Measurements from ENCODE around the gene PIGW. TPM values are rescaled to one million over a fixed set of nuclear protein-coding genes. Genes with fewer than 3 reads are reported as not detected.
A peak's percentile ranks its signal among the peaks of the same experiment; 100 is the strongest.

PIGW gene
- total and polyA plus RNA-seq, 2 experiments from 2014 or later = 10.2 to 10.8 TPM

DNA sequence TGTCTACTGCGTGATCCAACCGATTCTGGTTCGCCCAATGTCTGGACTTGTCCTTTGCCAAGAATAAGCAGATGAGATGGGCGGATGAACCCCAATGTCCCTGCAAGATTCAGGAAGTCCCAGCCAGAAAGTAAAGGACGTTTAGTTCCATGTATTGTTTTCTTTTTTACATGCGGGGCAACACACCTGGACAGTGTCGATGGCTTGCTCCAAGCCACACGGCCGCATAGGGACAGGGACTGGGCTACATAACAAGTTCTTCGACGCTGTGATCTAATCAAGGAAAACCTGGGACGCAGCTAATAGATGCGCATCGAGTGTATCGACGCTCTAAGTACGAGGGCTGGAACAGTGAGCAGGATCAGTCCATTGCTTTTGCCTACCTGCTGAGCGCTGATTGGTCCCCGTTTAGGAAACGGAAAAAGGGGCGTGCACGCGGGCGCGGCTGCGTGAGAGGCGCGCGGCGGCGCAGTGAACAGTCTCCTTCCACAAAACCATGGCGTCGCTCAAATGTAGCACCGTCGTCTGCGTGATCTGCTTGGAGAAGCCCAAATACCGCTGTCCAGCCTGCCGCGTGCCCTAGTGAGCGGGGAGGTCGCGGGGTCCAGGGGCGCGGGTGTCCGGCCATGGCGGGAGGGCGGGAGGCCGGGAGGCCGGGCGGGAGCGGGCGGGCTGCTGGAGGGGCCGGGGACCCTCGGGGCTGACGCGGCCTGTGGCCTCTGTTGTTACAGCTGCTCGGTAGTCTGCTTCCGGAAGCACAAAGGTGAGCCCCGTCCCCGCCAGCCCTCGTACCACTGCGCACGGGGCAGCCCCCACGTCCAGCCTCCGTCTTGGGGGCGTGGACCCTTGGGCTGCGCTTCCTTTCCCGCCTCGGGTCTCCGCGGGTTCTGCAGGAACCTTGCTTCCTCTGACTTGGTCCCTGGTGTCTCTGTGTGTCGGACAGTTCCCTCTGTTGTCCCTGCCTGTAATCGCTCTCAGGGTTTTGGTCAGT lies 48.3 kb upstream of the PIGW start, which contains the start of gene ZNHIT3:
Gene ZNHIT3 (plus strand): TSS at position 478 of the 991 bp plus-strand sequence. CDS start 19 bp downstream, at position 497.
- Histone ChIP-seq H3K36me3 (replicated peaks; ENCODE audit: insufficient read depth, low read depth) (no peaks in the 10 kb centered on the region), H3K27me3 (peaks cover 8% of the 10 kb centered on the region), H3K4me3 (peak within 1 kb of the TSS; percentile 79), H4K20me1 (ENCODE audit: insufficient read depth, poor library complexity, severe bottlenecking) (peaks cover 20% of the 10 kb centered on the region), H3K27ac (peak within 1 kb of the TSS; percentile 69), H2AFZ (peak within 1 kb of the TSS; percentile 100), H3K79me2 (peaks cover 49% of the 10 kb centered on the region), H3K4me2 (peak within 1 kb of the TSS; percentile 90), H3K9me2 (replicated peaks; ENCODE audit: insufficient read depth) (no peaks in the 10 kb centered on the region), H3K4me1 (ENCODE audit: insufficient read depth) (peaks cover 17% of the 10 kb centered on the region), H3K9me3 (ENCODE audit: low read depth) (no peaks in the 10 kb centered on the region)
- DNase-seq (ENCODE audit: low spot score) = peak; percentile 96
- TF ChIP-seq EZH2phosphoT487 (IDR thresholded peaks at IDR 0.05; ENCODE audit: low read depth, severe bottlenecking, unreplicated experiment) (no peak), EZH2 (IDR thresholded peaks at IDR 0.05; ENCODE audit: borderline replicate concordance) (no peak)
- TF ChIP-seq, protein P1, sequence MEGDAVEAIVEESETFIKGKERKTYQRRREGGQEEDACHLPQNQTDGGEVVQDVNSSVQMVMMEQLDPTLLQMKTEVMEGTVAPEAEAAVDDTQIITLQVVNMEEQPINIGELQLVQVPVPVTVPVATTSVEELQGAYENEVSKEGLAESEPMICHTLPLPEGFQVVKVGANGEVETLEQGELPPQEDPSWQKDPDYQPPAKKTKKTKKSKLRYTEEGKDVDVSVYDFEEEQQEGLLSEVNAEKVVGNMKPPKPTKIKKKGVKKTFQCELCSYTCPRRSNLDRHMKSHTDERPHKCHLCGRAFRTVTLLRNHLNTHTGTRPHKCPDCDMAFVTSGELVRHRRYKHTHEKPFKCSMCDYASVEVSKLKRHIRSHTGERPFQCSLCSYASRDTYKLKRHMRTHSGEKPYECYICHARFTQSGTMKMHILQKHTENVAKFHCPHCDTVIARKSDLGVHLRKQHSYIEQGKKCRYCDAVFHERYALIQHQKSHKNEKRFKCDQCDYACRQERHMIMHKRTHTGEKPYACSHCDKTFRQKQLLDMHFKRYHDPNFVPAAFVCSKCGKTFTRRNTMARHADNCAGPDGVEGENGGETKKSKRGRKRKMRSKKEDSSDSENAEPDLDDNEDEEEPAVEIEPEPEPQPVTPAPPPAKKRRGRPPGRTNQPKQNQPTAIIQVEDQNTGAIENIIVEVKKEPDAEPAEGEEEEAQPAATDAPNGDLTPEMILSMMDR (IDR thresholded peaks at IDR 0.05; ENCODE audit: poor library complexity) = no peak
- 1% methylated on average over 57 of the region's 73 CpGs for WGBS (ENCODE audit: low lambda C conversion rate, missing lambda C conversion rate)

DNA sequence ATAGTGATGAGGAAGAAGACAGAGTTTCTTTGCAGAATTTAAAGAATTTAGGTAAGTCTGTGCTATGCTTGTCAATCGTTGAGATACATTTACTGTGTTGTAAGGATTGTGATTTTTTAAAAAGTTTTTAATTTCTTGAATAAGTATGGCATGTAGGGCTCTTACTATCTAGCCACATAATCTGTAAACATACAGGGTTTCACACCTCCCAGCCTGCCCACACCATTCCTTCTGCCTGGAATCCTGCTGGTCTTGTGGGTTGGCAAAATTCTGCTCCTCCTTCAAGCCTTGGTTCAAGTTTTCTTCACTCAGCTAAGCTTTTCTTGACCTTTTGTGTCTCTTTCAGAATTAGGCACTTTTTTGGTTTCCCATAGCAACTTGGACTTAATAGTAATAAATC lies 40.8 kb upstream of the PIGW start:
- no peak overlapping the region for H2AFZ ChIP-seq
- DNase-seq (ENCODE audit: low spot score) = no peak
- no peak overlapping the region for H3K4me3 ChIP-seq
- H3K9me3 ChIP-seq (ENCODE audit: low read depth) = no peaks in the 10 kb centered on the region
- 88% methylated on average over 1 of the region's 1 CpG for WGBS (ENCODE audit: low lambda C conversion rate, missing lambda C conversion rate)
- peaks cover 34% of the 10 kb centered on the region for H3K79me2 ChIP-seq
- no peaks in the 10 kb centered on the region for H3K27me3 ChIP-seq
- H3K4me2 ChIP-seq = no peak overlapping the region
- H3K4me1 ChIP-seq (ENCODE audit: insufficient read depth) = peaks cover 4% of the 10 kb centered on the region
- TF ChIP-seq EZH2 (IDR thresholded peaks at IDR 0.05; ENCODE audit: borderline replicate concordance) (no peak), EZH2phosphoT487 (IDR thresholded peaks at IDR 0.05; ENCODE audit: low read depth, severe bottlenecking, unreplicated experiment) (no peak)
- TF ChIP-seq, protein P1 (IDR thresholded peaks at IDR 0.05; ENCODE audit: poor library complexity) = no peak
- no peaks in the 10 kb centered on the region for H3K9me2 ChIP-seq (replicated peaks; ENCODE audit: insufficient read depth)
- H3K27ac ChIP-seq = no peak overlapping the region
- peaks cover 11% of the 10 kb centered on the region for H4K20me1 ChIP-seq (ENCODE audit: insufficient read depth, poor library complexity, severe bottlenecking)
- H3K36me3 ChIP-seq (replicated peaks; ENCODE audit: insufficient read depth, low read depth) = no peaks in the 10 kb centered on the region

DNA sequence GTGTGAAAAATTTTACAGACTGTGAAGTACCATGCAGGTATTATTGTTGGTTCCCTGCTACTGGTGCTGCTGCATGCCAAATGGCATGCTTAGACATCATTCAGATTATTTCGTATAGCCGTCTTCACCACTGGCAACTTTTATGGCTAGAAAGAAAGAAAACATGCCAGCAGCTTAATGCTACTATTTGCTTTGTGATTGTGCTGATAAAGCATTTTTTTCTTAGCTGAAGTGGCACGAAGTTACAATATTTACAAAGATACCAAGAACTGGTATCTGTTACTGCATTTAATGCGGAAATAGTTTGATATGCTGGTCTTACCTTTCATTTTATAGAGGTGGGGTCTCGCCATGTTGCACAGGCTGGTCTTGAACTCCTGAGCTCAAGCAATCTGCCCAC lies 40.1 kb upstream of the PIGW start:
- Histone ChIP-seq H3K36me3 (replicated peaks; ENCODE audit: insufficient read depth, low read depth) (no peaks in the 10 kb centered on the region), H3K27ac (no peak overlapping the region), H3K9me3 (ENCODE audit: low read depth) (no peaks in the 10 kb centered on the region), H3K79me2 (peaks cover 27% of the 10 kb centered on the region), H3K4me1 (ENCODE audit: insufficient read depth) (peaks cover 4% of the 10 kb centered on the region), H3K4me3 (no peak overlapping the region), H4K20me1 (ENCODE audit: insufficient read depth, poor library complexity, severe bottlenecking) (peaks cover 11% of the 10 kb centered on the region), H3K27me3 (no peaks in the 10 kb centered on the region), H2AFZ (no peak overlapping the region), H3K9me2 (replicated peaks; ENCODE audit: insufficient read depth) (no peaks in the 10 kb centered on the region), H3K4me2 (no peak overlapping the region)
- 82% methylated on average over 5 of the region's 5 CpGs for WGBS (ENCODE audit: low lambda C conversion rate, missing lambda C conversion rate)
- DNase-seq (ENCODE audit: low spot score) = no peak
- TF ChIP-seq EZH2 (IDR thresholded peaks at IDR 0.05; ENCODE audit: borderline replicate concordance) (no peak), EZH2phosphoT487 (IDR thresholded peaks at IDR 0.05; ENCODE audit: low read depth, severe bottlenecking, unreplicated experiment) (no peak)
- TF ChIP-seq, protein P1 (IDR thresholded peaks at IDR 0.05; ENCODE audit: poor library complexity) = no peak

Measured in hepatocyte (in vitro differentiated cells).